OCI-LY3 (cell line): ENCODE data around the gene FNBP1L.

Source experiments
- CTCF ChIP-seq: fragments of 200-600, 300-600 bp; sonication (generic); IDR thresholded peaks from 2 replicates; pipeline ENCODE4 v1.5.1; 2014; ENCODE audit warnings: antibody characterized with exemption, low read length, low read depth
- EZH2phosphoT487 ChIP-seq: fragments of 200-600 bp; shearing (Covaris generic); IDR thresholded peaks from 2 replicates; pipeline ENCODE4 v1.6.1; 2018; ENCODE audit warnings: antibody characterized with exemption, mixed run types, low read depth

DNA sequence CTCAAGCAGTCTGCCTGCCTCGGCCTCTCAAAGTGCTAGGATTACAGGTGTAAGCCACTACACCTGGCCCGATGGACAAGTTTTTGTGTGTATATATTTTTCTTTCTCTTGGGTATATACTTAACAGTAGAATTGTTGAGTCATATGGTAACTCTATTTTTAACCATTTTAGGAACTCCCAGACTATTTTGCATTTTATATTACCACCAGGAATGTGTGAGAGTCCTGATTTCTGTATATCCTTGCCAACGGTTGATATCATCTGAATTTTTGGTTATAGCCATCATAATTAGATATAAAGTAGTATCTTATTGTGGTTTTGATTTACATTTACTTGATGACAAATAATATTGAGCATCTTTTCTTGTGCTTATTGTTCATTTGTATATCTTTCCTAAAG is 20.7 kb downstream of the FNBP1L start:
- TF ChIP-seq CTCF: no peak
- TF ChIP-seq EZH2phosphoT487: no peak
